K562 (cell line): ENCODE measurements around the gene ASCC2. TPM values are rescaled to one million over a fixed set of nuclear protein-coding genes. Genes with fewer than 3 reads are reported as not detected.

Source experiments
- ATAC-seq: fragments of 200-7000 bp; cut with Tn5 transposase; 3 replicates; pipeline ENCODE4 v1.9.1; 2020; ENCODE audit warnings: moderate library complexity
- BruUV-seq: library from RNA; stranded (reverse); fragments of 400-500 nt; replicated peaks from 2 replicates; lab custom pipeline; 2021; lab: Mats Ljungman, UMichigan
- CTCF ChIA-PET: fragments of 300-600 bp; formaldehyde crosslinking; extraction: SDS; loops from one replicate; lab custom pipeline; 2021; ENCODE audit warnings: low intra/inter-chr PET ratio; lab: Yijun Ruan, JAX
- POLR2A ChIA-PET: fragments of 300-600, 350-650 bp; sonication (Branson Sonifier 250); formaldehyde crosslinking; extraction: SDS; loops from one replicate; lab custom pipeline; 2021; ENCODE audit warnings: antibody characterized with exemption, inconsistent platforms; lab: Yijun Ruan, JAX
- DNase-seq, 4 experiments: peaks; one replicate each; pipeline versions ENCODE4 v3.0.0 to v3.0.0-alpha.2; 2011 to 2018; ENCODE audit warnings: low spot score in 3 of 4, mixed read lengths in 3 of 4; ENCODE audit errors: extremely low read depth in 1 of 4
- FAIRE-seq: peaks from 2 replicates; lab custom pipeline; 2011; peaks lifted over from hg19 to GRCh38; lab: Jason Lieb, UNC
- H2AFZ ChIP-seq: 2 replicates; pipeline ENCODE4 v1.6.0; 2011; ENCODE audit warnings: low read depth, low read length, control low read depth, inconsistent platforms
- H3K27ac ChIP-seq: fragments of 200-600 bp; 3 replicates; pipeline ENCODE4 v1.8.0; 2011; ENCODE audit warnings: low read depth, mild to moderate bottlenecking, control low read depth, inconsistent platforms, low read length, moderate library complexity, mixed read lengths; ENCODE audit errors: extremely low read depth
- H3K27me3 ChIP-seq, 2 experiments: fragments of 300-600 bp in 1 of 2; 2 replicates in 1 of 2; 3 replicates in 1 of 2; pipeline versions ENCODE4 v1.6.0 to v1.8.0; 2011; ENCODE audit warnings: inconsistent platforms in 2 of 2, low read length in 2 of 2, mild to moderate bottlenecking in 1 of 2, mixed read lengths in 1 of 2, moderate library complexity in 1 of 2; ENCODE audit not compliant: control insufficient read depth in 2 of 2, insufficient read depth in 2 of 2
- H3K36me3 ChIP-seq: fragments of 300-600 bp; 3 replicates; pipeline ENCODE4 v1.8.0; 2011; ENCODE audit warnings: mild to moderate bottlenecking, low read length, inconsistent platforms; ENCODE audit not compliant: control insufficient read depth, insufficient read depth
- H3K4me1 ChIP-seq, 2 experiments: fragments of 200-600 bp in 1 of 2; replicated peaks in 1 of 2; 2 replicates in 1 of 2; 3 replicates in 1 of 2; pipeline versions ENCODE4 v1.5.1 to v1.8.0; 2011; ENCODE audit warnings: inconsistent platforms in 2 of 2, low read length in 2 of 2, mild to moderate bottlenecking in 1 of 2, mixed read lengths in 1 of 2, moderate library complexity in 1 of 2; ENCODE audit not compliant: control insufficient read depth in 2 of 2, insufficient read depth in 2 of 2
- H3K4me2 ChIP-seq: 2 replicates; pipeline ENCODE4 v1.6.1; 2011; ENCODE audit warnings: low read length, control low read depth, inconsistent platforms, mixed read lengths; ENCODE audit not compliant: insufficient read depth
- H3K4me3 ChIP-seq: fragments of 200-600 bp; sonication (generic), shearing (Covaris generic); 2 replicates; pipeline ENCODE4 v1.5.1; 2016; ENCODE audit warnings: control low read depth, inconsistent platforms
- H3K79me2 ChIP-seq: fragments of 200-600 bp; 3 replicates; pipeline ENCODE4 v1.8.0; 2011; ENCODE audit warnings: low read length, inconsistent platforms; ENCODE audit not compliant: control insufficient read depth, insufficient read depth
- H3K9ac ChIP-seq, 2 experiments: 2 replicates each; pipeline versions ENCODE4 v1.6.0 to v1.6.1; 2011; ENCODE audit warnings: low read depth in 2 of 2, low read length in 2 of 2, control low read depth in 1 of 2, inconsistent platforms in 1 of 2, mild to moderate bottlenecking in 1 of 2, mixed read lengths in 1 of 2; ENCODE audit not compliant: insufficient read depth in 1 of 2
- H3K9me1 ChIP-seq: one replicate; pipeline ENCODE4 v1.6.0; 2011; ENCODE audit warnings: inconsistent platforms, mild to moderate bottlenecking, low read length, moderate library complexity; ENCODE audit not compliant: control insufficient read depth, insufficient read depth
- H3K9me3 ChIP-seq: replicated peaks from 2 replicates; pipeline ENCODE4 v1.5.1; 2011; ENCODE audit warnings: low read depth, low read length, inconsistent platforms; ENCODE audit not compliant: control insufficient read depth, insufficient read depth
- H4K20me1 ChIP-seq: replicated peaks from 2 replicates; pipeline ENCODE4 v1.6.1; 2011; ENCODE audit warnings: low read length, inconsistent platforms, mixed read lengths; ENCODE audit not compliant: control insufficient read depth, insufficient read depth
- ADNP ChIP-seq: fragments of 200-800 bp; sonication (Bioruptor generic); IDR thresholded peaks from 2 replicates; pipeline ENCODE4 v1.6.1; 2016; ENCODE audit warnings: missing genetic modification characterization, missing compliant biosample characterization
- IFI16 ChIP-seq: fragments of 250-450 bp; sonication (Bioruptor Pico); IDR thresholded peaks from 2 replicates; pipeline ENCODE4 v2.1.2; 2022; ENCODE audit warnings: mild to moderate bottlenecking, inconsistent platforms
- KLF10 ChIP-seq: fragments of 250-450 bp; sonication (Bioruptor Pico); IDR thresholded peaks from 2 replicates; pipeline ENCODE4 v1.6.1; 2021; ENCODE audit warnings: matching md5 sums
- MYNN ChIP-seq, 2 experiments: sonication (generic); formaldehyde crosslinking in 1 of 2; IDR thresholded peaks; 2 replicates each; pipeline versions ENCODE4 v1.5.0 to v1.6.1; 2016 to 2020; ENCODE audit warnings: antibody characterized with exemption in 1 of 2, missing genetic modification reagents in 1 of 2
- NR2C2 ChIP-seq, 2 experiments: fragments of 200-800 bp in 1 of 2; sonication (Bioruptor generic) in 1 of 2; sonication (generic) in 1 of 2; formaldehyde crosslinking in 1 of 2; IDR thresholded peaks; 2 replicates each; pipeline versions ENCODE4 v1.6.1 to v1.8.0; 2016 to 2022; ENCODE audit warnings: mild to moderate bottlenecking in 1 of 2, missing compliant biosample characterization in 1 of 2, missing genetic modification characterization in 1 of 2, missing genetic modification reagents in 1 of 2
- SP2 ChIP-seq: IDR thresholded peaks from 2 replicates; pipeline ENCODE4 v1.6.1; 2011; ENCODE audit warnings: mild to moderate bottlenecking, low read depth, low read length, moderate library complexity; ENCODE audit not compliant: poor library complexity, severe bottlenecking; ENCODE audit errors: extremely low read depth
- TAF1 ChIP-seq: IDR thresholded peaks from 2 replicates; pipeline ENCODE4 v1.6.1; 2011; ENCODE audit warnings: mild to moderate bottlenecking, low read length, moderate library complexity; ENCODE audit not compliant: insufficient read depth, control insufficient read depth, severe bottlenecking; ENCODE audit errors: extremely low read depth
- TFAM ChIP-seq: fragments of 250-450 bp; sonication (Bioruptor Pico); conservative IDR thresholded peaks from 2 replicates; pipeline ENCODE4 v1.5.0; 2021; ENCODE audit warnings: mild to moderate bottlenecking, moderate library complexity
- TRIM28 ChIP-seq: fragments of 450-650 bp; IDR thresholded peaks from 2 replicates; pipeline ENCODE4 v1.6.1; 2017
- ZNF174 ChIP-seq: fragments of 250-450 bp; sonication (Bioruptor Pico); IDR thresholded peaks from 2 replicates; pipeline ENCODE4 v1.4.0; 2020; ENCODE audit warnings: mild to moderate bottlenecking
- ZNF561 ChIP-seq: fragments of 450-650 bp; formaldehyde crosslinking; conservative IDR thresholded peaks from 2 replicates; pipeline ENCODE4 v1.4.0; 2020; ENCODE audit warnings: mild to moderate bottlenecking, moderate library complexity
- ZNF696 ChIP-seq: fragments of 250-450 bp; sonication (Bioruptor Pico); conservative IDR thresholded peaks from 2 replicates; pipeline ENCODE4 v1.4.0; 2020; ENCODE audit warnings: mild to moderate bottlenecking, moderate library complexity
- WGBS: fragments of 100-300 bp; shearing (Covaris generic); methylation state at CpG from one replicate; pipeline ENCODE4 v1.1.6; 2016; ENCODE audit warnings: low coverage, mixed read lengths; ENCODE audit not compliant: insufficient coverage; ENCODE audit errors: missing lambda C conversion rate; 5-methylcytosine and 5-hydroxymethylcytosine counted together
- in situ Hi-C: fragments of 300-500 bp; cut with MboI; formaldehyde crosslinking; loops from 4 replicates; pipeline ENCODE4 v1.15.0; 2018; ENCODE audit warnings: inconsistent platforms, mixed read lengths
- intact Hi-C: fragments of 100-400 bp; cut with micrococcal nuclease; formaldehyde crosslinking; loops from 2 replicates; pipeline ENCODE4 v1.14.2; 2022
- polyA plus RNA-seq, 8 experiments: library from polyadenylated mRNA; depleted of rRNA in 4 of 8; stranded (reverse) in 5 of 8; unstranded in 3 of 8; fragments of >200 nt; fragmentation: Nextera tagmentation in 2 of 8; fragmentation: Illumina TruSeq in 1 of 8; extraction: Ambion mirVana in 2 of 8; extraction: Trizol in 1 of 8; gene quantifications; 2 replicates each; pipeline versions ENCODE4 v1.2.1 to v1.2.3, GENCODE V29; 2011 to 2014; ENCODE audit warnings: inconsistent platforms in 1 of 8, missing spikeins in 1 of 8
- total RNA-seq, 7 experiments: library from RNA; depleted of rRNA in 6 of 7; stranded (reverse); fragments of >200 nt in 6 of 7; fragmentation: Illumina TruSeq in 2 of 7; extraction: Trizol in 2 of 7; gene quantifications; 2 replicates each; pipeline versions ENCODE4 v1.2.1 to v1.2.3, GENCODE V29; 2011 to 2021; ENCODE audit warnings: low replicate concordance in 1 of 7
- TF ChIP-seq, protein P1 (sequence below): fragments of 450-650 bp; IDR thresholded peaks from 2 replicates; pipeline ENCODE4 v1.6.1; 2017; ENCODE audit warnings: antibody characterized with exemption, mild to moderate bottlenecking
- TF ChIP-seq, protein P2 (sequence below): sonication (generic); formaldehyde crosslinking; IDR thresholded peaks from 2 replicates; pipeline ENCODE4 v1.8.1; 2023; ENCODE audit warnings: mild to moderate bottlenecking, missing genetic modification reagents
- TF ChIP-seq, protein P3 (sequence below): fragments of 250-450 bp; sonication (Bioruptor Pico); IDR thresholded peaks from 2 replicates; pipeline ENCODE4 v1.6.1; 2021; ENCODE audit warnings: mild to moderate bottlenecking
- TF ChIP-seq, protein P4 (sequence below), 2 experiments: fragments of 450-650 bp; conservative IDR thresholded peaks; 2 replicates each; pipeline ENCODE4 v1.6.1; 2017; ENCODE audit warnings: mild to moderate bottlenecking in 2 of 2, moderate library complexity in 2 of 2

The ASCC2 gene
- total and polyA plus RNA-seq, 9 of the 15 experiments (the other 6 are each of a cell fraction or from before 2014, with no cell fraction given) = 4.0 to 46.7 (median 26.8) TPM

DNA sequence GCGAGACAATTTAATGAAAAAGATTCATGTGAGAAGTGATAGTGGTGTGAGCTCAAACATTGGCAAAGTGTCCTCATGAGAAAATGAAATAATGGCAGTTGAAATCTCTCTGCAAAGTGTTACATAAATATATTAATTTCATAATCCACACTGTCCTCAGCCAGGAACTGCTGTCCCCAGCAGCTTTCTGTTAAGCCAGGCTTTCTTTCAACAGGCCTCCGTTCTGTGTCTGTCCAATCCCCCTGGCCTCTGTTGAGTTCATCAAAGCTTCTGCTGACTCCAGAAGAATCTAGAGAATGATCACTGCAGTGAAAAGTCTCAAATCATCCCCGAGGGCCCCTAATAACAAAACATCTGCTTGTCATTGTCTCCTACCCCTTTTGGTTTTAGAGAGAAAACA lies 10.0 kb upstream of the ASCC2 start:
- ChIA-PET CTCF (no interaction called here), POLR2A (interaction anchor here (1.1 kb wide), 1 partner anchor 10 kb away, joined by 5 read pairs; the partner anchor contains the start of gene ASCC2)
- no peaks in the 10 kb centered on the region for H3K9me1 ChIP-seq
- no peak overlapping the region for H3K4me3 ChIP-seq
- no peaks in the 10 kb centered on the region for H3K36me3 ChIP-seq
- in situ Hi-C loops = no loop called here
- H3K4me2 ChIP-seq = no peak overlapping the region
- no peaks in the 10 kb centered on the region for H3K27me3 ChIP-seq
- 41% methylated on average over 3 of the region's 3 CpGs for WGBS
- no peaks in the 10 kb centered on the region for H3K4me1 ChIP-seq
- no peak overlapping the region for H2AFZ ChIP-seq
- intact Hi-C loops = no loop called here
- no peak for DNase-seq
- ATAC-seq = no peak
- no peaks in the 10 kb centered on the region for H3K79me2 ChIP-seq
- no peaks in the 10 kb centered on the region for H4K20me1 ChIP-seq
- no peak overlapping the region for H3K27ac ChIP-seq
- no peaks in the 10 kb centered on the region for H3K9me3 ChIP-seq
- no TSS peak for BruUV-seq
- no peak for FAIRE-seq
- no peak overlapping the region for H3K9ac ChIP-seq
- TF ChIP-seq TRIM28 (no peak), TFAM (no peak), MYNN (IDR thresholded peaks at IDR 0.05) (no peak), MYNN (CRISPR knock-in tag; IDR thresholded peaks at IDR 0.05) (no peak), SP2 (no peak), ZNF696 (CRISPR knock-in tag) (no peak), ZNF174 (CRISPR knock-in tag) (no peak), ADNP (tag) (no peak), ZNF561 (CRISPR knock-in tag) (no peak), TAF1 (no peak), NR2C2 (CRISPR knock-in tag; IDR thresholded peaks at IDR 0.05) (no peak), NR2C2 (tag; IDR thresholded peaks at IDR 0.05) (no peak), IFI16 (CRISPR knock-in tag) (no peak), KLF10 (CRISPR knock-in tag) (no peak)
- TF ChIP-seq, protein P1, sequence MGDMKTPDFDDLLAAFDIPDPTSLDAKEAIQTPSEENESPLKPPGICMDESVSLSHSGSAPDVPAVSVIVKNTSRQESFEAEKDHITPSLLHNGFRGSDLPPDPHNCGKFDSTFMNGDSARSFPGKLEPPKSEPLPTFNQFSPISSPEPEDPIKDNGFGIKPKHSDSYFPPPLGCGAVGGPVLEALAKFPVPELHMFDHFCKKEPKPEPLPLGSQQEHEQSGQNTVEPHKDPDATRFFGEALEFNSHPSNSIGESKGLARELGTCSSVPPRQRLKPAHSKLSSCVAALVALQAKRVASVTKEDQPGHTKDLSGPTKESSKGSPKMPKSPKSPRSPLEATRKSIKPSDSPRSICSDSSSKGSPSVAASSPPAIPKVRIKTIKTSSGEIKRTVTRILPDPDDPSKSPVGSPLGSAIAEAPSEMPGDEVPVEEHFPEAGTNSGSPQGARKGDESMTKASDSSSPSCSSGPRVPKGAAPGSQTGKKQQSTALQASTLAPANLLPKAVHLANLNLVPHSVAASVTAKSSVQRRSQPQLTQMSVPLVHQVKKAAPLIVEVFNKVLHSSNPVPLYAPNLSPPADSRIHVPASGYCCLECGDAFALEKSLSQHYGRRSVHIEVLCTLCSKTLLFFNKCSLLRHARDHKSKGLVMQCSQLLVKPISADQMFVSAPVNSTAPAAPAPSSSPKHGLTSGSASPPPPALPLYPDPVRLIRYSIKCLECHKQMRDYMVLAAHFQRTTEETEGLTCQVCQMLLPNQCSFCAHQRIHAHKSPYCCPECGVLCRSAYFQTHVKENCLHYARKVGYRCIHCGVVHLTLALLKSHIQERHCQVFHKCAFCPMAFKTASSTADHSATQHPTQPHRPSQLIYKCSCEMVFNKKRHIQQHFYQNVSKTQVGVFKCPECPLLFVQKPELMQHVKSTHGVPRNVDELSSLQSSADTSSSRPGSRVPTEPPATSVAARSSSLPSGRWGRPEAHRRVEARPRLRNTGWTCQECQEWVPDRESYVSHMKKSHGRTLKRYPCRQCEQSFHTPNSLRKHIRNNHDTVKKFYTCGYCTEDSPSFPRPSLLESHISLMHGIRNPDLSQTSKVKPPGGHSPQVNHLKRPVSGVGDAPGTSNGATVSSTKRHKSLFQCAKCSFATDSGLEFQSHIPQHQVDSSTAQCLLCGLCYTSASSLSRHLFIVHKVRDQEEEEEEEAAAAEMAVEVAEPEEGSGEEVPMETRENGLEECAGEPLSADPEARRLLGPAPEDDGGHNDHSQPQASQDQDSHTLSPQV = no peak
- TF ChIP-seq, protein P2, sequence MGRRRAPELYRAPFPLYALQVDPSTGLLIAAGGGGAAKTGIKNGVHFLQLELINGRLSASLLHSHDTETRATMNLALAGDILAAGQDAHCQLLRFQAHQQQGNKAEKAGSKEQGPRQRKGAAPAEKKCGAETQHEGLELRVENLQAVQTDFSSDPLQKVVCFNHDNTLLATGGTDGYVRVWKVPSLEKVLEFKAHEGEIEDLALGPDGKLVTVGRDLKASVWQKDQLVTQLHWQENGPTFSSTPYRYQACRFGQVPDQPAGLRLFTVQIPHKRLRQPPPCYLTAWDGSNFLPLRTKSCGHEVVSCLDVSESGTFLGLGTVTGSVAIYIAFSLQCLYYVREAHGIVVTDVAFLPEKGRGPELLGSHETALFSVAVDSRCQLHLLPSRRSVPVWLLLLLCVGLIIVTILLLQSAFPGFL (CRISPR knock-in tag) = no peak
- TF ChIP-seq, protein P3, sequence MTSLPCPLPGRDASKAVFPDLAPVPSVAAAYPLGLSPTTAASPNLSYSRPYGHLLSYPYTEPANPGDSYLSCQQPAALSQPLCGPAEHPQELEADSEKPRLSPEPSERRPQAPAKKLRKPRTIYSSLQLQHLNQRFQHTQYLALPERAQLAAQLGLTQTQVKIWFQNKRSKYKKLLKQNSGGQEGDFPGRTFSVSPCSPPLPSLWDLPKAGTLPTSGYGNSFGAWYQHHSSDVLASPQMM (CRISPR knock-in tag) = no peak
- TF ChIP-seq, protein P4, sequence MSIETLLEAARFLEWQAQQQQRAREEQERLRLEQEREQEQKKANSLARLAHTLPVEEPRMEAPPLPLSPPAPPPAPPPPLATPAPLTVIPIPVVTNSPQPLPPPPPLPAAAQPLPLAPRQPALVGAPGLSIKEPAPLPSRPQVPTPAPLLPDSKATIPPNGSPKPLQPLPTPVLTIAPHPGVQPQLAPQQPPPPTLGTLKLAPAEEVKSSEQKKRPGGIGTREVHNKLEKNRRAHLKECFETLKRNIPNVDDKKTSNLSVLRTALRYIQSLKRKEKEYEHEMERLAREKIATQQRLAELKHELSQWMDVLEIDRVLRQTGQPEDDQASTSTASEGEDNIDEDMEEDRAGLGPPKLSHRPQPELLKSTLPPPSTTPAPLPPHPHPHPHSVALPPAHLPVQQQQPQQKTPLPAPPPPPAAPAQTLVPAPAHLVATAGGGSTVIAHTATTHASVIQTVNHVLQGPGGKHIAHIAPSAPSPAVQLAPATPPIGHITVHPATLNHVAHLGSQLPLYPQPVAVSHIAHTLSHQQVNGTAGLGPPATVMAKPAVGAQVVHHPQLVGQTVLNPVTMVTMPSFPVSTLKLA (conservative IDR thresholded peaks at IDR 0.05) = no peak
